Measurements from ENCODE around the gene AHRR. TPM values are rescaled to one million over a fixed set of nuclear protein-coding genes. Genes with fewer than 3 reads are reported as not detected.
"Not testable (repeated sequence)": the region's sequence is repeated elsewhere in the genome, so short reads cannot be mapped to it uniquely, and the experiment has no call there.

AHRR gene
- total and polyA plus RNA-seq, 8 donors: 0.63 to 47.8 (median 1.1) TPM; not detected in 1

DNA sequence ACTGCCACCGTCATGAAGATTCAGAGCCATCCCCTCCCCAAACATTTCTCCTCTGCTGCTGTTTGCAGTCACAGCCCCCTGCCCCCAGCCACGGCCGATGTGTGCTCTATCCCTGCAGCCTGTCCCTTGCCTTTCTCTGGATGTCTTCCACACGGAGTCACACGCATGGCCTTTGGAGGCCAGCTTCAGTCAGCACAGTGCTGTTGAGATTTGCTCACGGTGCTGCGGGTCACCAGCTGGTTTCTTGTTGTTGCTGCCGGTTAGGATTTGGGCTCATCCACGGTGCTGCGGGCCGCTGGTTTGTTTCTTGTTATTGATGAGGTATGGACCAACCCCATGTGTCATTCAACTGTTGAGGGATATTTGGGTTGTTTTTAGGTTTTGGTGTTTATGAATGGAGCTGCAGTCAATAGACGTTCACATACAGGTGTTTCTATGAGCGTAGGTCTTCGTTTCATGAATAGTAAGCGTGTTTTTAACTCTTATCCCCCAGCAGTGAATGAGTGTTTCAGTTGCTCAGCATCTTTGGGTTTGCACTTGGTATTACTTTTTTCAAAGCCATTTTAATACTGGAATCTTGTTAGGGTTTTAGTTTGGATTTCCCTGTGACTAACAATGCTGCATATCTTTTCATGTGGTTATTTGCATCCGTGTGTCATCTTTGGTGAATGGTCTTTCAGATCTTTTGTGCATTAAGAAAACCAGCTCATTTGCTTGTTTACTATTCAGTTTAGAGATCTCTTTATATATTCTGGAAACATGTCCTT lies 57.6 kb downstream of the AHRR start:
- intact Hi-C loops (cut with DNase I; ENCODE audit: low total_unique reads): no loop called here
- TF ChIP-seq, protein P1, sequence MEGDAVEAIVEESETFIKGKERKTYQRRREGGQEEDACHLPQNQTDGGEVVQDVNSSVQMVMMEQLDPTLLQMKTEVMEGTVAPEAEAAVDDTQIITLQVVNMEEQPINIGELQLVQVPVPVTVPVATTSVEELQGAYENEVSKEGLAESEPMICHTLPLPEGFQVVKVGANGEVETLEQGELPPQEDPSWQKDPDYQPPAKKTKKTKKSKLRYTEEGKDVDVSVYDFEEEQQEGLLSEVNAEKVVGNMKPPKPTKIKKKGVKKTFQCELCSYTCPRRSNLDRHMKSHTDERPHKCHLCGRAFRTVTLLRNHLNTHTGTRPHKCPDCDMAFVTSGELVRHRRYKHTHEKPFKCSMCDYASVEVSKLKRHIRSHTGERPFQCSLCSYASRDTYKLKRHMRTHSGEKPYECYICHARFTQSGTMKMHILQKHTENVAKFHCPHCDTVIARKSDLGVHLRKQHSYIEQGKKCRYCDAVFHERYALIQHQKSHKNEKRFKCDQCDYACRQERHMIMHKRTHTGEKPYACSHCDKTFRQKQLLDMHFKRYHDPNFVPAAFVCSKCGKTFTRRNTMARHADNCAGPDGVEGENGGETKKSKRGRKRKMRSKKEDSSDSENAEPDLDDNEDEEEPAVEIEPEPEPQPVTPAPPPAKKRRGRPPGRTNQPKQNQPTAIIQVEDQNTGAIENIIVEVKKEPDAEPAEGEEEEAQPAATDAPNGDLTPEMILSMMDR (IDR thresholded peaks at IDR 0.05): no peak
- TF ChIP-seq POLR2A (IDR thresholded peaks at IDR 0.05): no peak
- TF ChIP-seq EP300 (IDR thresholded peaks at IDR 0.05): no peak
- TF ChIP-seq POLR2AphosphoS5 (IDR thresholded peaks at IDR 0.05): no peak
- Histone ChIP-seq H3K27me3 (peaks cover 0 to 21% (median 10%) of the 10 kb centered on the region in 3 donors), H3K4me3 (no peak overlapping the region), H3K36me3 (no peaks in the 10 kb centered on the region), H3K27ac (no peak overlapping the region), H3K9me3 (peaks cover 0 to 7% (median 0%) of the 10 kb centered on the region in 4 donors), H3K4me1 (peaks cover under 1 to 4% (median 2%) of the 10 kb centered on the region in 4 donors)
- no peak for DNase-seq
- WGBS, 5 donors: 82 to 90% (median 89%) methylated on average over 16 of the region's 16 CpGs

DNA sequence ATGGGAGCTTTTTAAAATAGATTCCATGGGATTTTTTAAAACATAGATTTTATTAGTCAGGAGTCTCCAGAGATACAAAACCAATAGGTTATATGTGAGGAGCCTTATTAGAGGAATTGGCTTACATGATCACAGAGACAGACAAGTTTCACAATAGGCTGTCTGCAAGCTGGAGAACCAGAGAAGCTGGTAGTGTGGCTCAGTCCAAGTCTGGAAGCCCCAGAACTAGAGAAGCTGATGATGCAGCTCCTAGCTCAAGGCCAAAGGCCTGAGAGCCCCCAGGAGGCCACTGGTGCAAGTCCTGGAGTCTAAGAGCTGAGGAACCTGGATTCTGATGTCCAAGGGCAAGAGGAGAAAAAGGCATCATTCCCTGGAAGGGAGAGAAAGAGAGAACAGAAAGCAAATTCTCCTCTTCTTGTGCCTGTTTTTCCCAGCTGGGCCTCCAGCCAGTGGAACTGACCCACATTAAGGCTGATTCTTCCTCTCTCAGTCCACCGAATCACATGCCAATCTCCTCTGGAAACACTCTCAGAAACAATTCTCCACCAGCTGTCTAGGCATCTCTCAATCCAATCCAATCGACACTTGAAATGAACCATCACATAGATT lies 59.3 kb downstream of the AHRR start:
- Histone ChIP-seq H3K4me1 (no peaks in the 10 kb centered on the region), H3K36me3 (no peaks in the 10 kb centered on the region), H3K4me3 (no peak overlapping the region), H3K27me3 (peaks cover 0 to 5% (median 0%) of the 10 kb centered on the region in 3 donors), H3K27ac (no peak overlapping the region), H3K9me3 (peaks cover 0 to 20% (median 9%) of the 10 kb centered on the region in 4 donors)
- intact Hi-C loops (cut with DNase I; ENCODE audit: low total_unique reads): no loop called here
- 80 to 89% (median 82%) methylated on average over 2 of the region's 2 CpGs for WGBS, 5 donors
- no peak for DNase-seq
- TF ChIP-seq EP300 (IDR thresholded peaks at IDR 0.05) (no peak), POLR2AphosphoS5 (IDR thresholded peaks at IDR 0.05) (no peak), POLR2A (IDR thresholded peaks at IDR 0.05) (no peak)
- TF ChIP-seq, protein P1 (IDR thresholded peaks at IDR 0.05): no peak

DNA sequence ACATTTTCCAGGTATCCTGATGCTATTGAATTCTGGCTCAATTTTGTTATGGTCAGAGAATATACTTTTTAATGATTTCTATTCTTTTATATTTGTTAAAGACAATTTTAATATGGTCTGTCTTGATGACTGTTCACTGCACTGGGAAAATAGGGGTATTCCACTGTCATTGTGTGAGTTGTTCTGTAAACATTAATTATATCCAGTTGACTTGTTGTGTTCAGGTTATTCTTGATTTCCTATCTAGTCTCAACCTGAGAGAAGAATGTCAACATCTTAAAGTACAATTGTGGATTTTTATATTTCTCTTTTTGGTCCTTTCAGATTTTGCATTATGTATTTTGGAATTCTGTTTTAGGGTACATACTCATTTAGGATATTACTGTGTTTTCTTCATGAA lies 61.6 kb downstream of the AHRR start:
- Histone ChIP-seq H3K36me3 (no peaks in the 10 kb centered on the region), H3K9me3 (peaks cover 0 to 24% (median 13%) of the 10 kb centered on the region in 4 donors), H3K27ac (no peak overlapping the region), H3K4me1 (no peaks in the 10 kb centered on the region), H3K27me3 (peaks cover 0 to 8% (median 5%) of the 10 kb centered on the region in 3 donors), H3K4me3 (no peak overlapping the region)
- TF ChIP-seq EP300 (IDR thresholded peaks at IDR 0.05) (no peak), POLR2A (IDR thresholded peaks at IDR 0.05) (no peak), POLR2AphosphoS5 (IDR thresholded peaks at IDR 0.05) (no peak)
- TF ChIP-seq, protein P1 (IDR thresholded peaks at IDR 0.05): no peak
- intact Hi-C loops (cut with DNase I; ENCODE audit: low total_unique reads): no loop called here
- no peak for DNase-seq

DNA sequence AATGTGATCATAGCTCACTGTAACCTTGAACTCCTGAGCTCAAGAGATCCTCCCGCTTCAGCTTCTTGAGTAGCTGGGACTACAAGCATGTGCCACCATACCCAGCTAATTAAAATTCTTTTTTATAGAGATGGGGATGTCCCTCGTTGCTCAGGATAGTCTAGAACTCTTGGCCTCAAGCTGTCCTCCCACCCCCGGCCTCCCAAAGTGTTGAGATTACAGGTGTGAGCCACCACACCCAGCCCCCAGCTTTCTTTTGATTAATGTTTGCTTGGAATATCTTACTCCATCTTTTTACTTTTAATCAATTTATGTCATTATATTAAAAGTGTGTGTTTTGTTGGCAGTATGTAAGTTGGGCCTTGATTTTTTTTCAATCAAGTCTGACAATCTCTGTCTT lies 62.1 kb downstream of the AHRR start:
- 71 to 81% (median 78%) methylated on average over 3 of the region's 3 CpGs for WGBS, 5 donors
- no peak overlapping the region for H3K27ac ChIP-seq
- intact Hi-C loops (cut with DNase I; ENCODE audit: low total_unique reads): no loop called here
- H3K4me3 ChIP-seq: no peak overlapping the region
- peaks cover 0 to 14% (median 7%) of the 10 kb centered on the region in 3 donors for H3K27me3 ChIP-seq
- H3K4me1 ChIP-seq: no peaks in the 10 kb centered on the region
- TF ChIP-seq, protein P1 (IDR thresholded peaks at IDR 0.05): no peak
- peaks cover 0 to 24% (median 13%) of the 10 kb centered on the region in 4 donors for H3K9me3 ChIP-seq
- DNase-seq: no peak
- no peaks in the 10 kb centered on the region for H3K36me3 ChIP-seq

DNA sequence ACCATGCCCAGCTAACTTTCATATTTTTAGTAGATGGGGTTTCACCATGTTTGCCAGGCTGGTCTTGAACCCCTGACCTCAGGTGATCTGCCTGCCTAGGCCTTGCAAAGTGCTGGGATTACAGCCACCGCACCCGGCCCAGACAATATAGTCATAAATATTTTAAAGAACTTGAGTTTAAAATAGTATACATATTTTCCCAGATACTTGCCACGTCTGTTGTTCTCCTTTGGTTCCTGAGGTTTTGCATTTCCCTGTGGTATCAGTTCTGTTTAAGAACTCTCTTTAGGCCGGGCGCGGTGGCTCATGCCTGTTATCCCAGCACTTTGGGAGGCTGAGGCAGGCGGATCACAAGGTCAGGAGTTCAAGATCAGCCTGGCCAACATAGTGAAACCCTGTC lies 63.1 kb downstream of the AHRR start:
- WGBS, 5 donors: 91 to 97% (median 95%) methylated on average over 7 of the region's 7 CpGs
- intact Hi-C loops (cut with DNase I; ENCODE audit: low total_unique reads); DNase-seq: not testable (repeated sequence)

More for the DNA sequence above, 63.1 kb downstream of the AHRR start:
- H3K27me3 ChIP-seq: peaks cover 0 to 24% (median 11%) of the 10 kb centered on the region in 3 donors
- H3K4me3 ChIP-seq, H3K4me1 ChIP-seq, H3K36me3 ChIP-seq, H3K27ac ChIP-seq: not testable (repeated sequence)
- H3K9me3 ChIP-seq: peaks cover 0 to 24% (median 13%) of the 10 kb centered on the region in 4 donors

Data from stomach (tissue), 9 donors.